ENCODE data around the gene FTL.

Gene FTL

DNA sequence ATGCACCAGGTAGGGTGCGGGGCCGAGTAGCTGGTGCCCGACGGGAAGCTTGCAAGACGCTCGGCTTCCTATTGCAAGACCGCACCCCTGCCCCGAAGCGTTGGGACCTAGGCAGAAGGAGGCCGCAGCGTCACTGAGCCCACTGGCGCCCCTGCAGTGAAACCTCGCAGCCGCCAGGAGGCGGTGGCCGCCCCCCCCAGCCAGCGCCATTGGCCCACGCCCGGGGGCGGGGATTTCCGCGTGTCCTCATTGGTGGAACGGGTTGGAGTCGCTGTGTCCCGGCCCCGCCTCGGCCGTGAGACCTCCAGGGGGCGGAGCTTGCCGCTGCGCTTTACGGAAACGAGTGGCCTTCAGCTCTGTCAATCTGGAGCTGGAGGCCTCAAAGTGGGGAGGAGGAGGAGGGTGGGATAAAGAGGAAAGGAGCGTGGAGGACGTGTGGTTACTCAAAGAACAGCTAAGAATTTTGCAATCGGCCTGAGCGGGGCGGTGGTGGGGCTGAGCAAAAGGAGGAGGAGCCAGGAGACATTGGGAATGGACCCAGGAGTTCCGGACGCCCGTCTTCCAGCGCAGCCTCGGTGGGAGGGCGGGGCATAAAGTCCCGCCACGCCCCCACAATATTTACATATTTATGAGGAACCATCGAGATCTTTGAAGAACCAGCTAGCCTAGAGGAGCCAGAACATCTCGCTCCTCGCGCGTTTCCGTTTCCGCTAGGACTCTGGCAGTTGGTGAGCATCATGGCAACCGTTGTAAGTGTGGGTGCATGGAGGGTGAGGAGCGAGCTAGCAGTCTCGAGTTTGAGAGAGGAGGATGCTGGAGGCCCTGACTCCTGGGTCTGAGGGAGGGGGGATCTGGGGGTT is 28.3 kb downstream of the FTL start, which contains the start of the genes GYS1 and RUVBL2:
GYS1 (minus strand) TSS at position 135 of the 860 bp plus-strand sequence. CDS start 197 bp downstream, outside the sequence.
RUVBL2 (plus strand) TSS at position 713 of the 860 bp plus-strand sequence; CDS start at position 738, 25 bp downstream.
- DNase-seq, result peak; percentile 100

- peak; percentile 43 for DNase-seq
Observed at GRCh38 chr19:48994035-48994386, 28.9 kb downstream of the FTL start.

- peak; percentile 83 for DNase-seq
Observed at GRCh38 chr19:48997972-48998371, 32.9 kb downstream of the FTL start.

- DNase-seq, result peak; percentile 77
Observed at GRCh38 chr19:48999481-49000325, 34.6 kb downstream of the FTL start.

GRCh38 chr19:49004133-49004532 is 39.0 kb downstream of the FTL start:
- no peak for DNase-seq

DNA sequence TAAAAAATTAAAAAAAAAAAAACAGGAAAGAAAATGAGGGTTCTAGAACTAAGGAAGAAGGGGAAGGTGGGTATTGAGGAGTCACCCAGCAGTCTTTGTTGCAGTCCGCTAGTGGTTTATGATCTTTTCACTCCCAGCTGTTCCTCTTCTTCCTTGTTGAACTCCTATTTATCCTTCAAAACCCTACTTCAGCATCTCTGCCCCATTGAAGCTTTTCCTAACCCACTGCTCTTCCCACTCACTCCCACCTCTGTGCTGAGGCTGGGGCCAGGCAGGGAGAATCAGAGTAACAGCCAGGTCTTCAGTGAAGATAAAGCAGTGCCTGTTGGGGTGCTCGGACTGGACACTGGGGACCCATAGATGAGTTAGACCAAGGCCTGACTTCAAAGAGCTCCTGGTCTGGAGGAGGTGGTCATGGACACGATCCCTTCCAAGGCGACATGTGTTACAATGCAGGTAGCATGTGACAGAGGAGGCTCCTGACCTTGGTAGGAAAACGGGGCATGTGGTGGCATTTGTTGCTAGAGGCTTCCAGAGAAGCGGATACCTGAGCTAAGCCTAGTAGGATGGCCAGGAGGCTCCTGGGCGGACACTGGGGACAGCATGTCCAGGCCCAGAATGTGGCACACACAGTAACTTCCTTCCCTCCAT is 40.0 kb downstream of the FTL start:
- DNase-seq, result no peak

- no peak for DNase-seq
Observed at GRCh38 chr19:49006905-49007304, 41.8 kb downstream of the FTL start.

DNA sequence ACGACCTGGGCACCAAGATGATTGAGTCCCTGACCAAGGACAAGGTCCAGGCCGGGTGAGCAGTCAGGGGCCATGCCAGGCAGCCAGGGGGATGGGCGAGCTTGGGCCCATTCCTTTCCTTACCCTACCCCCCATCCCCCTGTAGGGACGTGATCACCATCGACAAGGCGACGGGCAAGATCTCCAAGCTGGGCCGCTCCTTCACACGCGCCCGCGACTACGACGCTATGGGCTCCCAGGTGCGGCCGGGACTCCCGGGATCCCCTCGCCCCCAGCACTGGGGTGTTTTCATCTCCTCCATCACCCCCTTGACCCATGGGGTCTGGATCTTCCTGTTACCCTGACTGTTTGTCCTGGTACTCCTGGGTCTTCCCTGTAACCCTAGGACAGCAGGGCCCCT is 44.7 kb downstream of the FTL start:
- DNase-seq, result no peak

DNA sequence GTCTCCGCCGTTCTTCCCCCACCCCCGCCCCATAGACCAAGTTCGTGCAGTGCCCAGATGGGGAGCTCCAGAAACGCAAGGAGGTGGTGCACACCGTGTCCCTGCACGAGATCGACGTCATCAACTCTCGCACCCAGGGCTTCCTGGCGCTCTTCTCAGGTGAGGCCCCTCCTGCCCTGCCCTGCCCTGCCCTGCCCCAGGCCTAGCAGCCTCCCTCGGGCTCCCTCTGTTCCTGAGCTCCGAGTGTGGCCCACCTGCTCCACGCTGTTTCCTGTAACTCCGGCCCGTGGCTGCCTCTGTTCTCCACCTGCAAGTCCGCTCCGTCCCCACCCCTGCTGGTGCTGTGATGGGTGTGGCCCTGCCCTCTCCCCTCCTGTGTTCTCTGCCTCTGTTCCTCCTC is 45.3 kb downstream of the FTL start:
- DNase-seq, result no peak

DNA sequence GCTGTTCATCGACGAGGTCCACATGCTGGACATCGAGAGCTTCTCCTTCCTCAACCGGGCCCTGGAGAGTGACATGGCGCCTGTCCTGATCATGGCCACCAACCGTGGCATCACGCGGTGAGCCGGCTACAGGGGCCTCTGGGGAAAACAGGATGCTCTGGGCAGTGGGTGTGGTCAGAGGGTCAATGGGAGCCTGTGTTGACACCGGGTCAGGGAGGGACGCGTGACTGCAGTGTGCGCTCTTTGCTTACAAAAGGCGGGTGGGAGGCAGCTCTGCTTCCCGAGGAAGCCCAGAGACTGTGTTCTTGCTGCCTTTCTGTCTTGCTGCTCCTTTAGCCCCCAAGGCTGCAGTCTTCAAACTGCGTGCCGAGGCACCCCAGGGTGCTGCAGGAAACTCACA is 46.1 kb downstream of the FTL start:
- DNase-seq, result no peak

DNA sequence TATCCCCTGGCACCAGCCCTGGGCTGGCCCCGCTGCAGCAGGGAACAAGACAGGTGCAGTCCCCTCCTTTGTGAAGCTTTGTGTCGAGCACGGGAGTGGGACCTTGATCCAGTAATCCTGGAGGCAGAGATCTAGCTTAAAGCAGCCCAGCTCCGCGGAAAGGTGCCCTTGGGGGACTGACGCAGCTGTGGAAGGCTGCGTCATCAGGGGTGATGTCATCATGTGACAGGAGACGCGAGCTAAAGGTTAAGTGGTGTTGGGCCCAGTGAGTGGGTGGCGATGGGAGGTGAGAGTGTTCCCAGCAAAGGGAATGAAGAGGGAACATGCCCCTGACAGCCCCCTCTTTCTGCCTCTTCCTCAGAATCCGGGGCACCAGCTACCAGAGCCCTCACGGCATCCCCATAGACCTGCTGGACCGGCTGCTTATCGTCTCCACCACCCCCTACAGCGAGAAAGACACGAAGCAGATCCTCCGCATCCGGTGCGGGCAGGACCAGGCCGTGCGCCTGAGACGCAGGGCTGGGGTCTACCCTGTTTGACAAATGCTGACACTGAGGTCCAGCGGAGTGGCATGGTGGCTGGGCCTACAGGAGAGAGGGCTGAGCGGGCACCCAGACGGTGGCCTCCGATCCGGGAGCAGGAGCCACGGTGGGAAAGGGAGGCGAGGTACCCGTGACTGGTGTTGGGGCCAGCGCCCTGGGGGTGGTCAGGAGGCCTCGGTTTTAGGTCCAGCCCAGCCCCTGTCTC is 49.2 kb downstream of the FTL start:
- DNase-seq, result peak; percentile 64

DNA sequence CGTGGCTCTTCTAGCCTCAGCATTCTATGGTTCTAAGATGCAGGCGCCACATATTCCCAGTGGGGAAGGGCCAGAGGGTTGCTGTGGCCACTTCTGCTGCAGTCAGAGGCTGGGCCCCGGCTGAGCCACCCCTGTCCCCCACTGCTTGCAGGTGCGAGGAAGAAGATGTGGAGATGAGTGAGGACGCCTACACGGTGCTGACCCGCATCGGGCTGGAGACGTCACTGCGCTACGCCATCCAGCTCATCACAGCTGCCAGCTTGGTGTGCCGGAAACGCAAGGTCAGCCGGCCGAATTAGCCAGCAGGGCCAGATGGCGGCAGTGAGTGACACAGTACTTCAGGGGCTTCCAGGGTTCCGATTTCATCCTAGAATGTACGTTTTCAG is 49.8 kb downstream of the FTL start:
- no peak for DNase-seq

DNA sequence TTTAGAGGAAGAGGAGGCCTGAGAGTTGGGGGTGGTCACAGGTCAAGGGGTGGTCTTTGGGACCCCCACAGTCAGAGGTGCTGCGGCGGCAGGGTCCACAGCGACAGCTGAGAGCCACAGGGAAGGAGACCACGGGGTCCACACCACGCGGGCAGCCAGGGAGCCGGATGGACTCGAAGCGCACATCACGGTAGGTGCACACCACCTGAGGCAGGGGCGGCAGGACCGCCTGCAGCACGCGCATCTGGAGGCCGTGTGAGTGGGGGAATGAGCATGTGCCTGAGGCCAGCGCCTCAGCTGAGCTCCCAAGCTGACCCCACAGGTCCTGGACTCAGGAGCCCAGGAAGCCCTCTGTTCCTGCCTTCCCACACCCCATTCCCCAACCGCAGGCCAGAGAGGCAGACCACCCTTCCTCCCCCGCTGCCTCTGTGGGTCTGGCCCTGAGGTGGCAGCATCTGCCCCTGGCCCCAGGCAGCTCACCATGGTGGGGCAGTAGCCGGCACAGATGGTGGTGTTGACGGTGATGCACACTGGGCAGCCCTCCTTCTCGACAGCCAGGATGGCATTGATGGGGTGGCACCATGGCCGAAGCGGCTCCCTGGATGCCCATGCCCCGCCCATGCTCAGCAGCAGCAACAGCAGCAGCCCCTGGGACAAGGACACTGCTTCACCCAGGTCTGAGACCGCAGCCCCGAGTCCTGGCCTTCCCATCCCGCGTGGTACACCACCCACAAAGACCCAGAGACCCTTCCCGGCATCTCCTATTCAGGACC is 51.1 kb downstream of the FTL start:
- no peak for DNase-seq

Data from DMS53 (cell line).